ENCODE measurements around the gene RYR2. TPM values are rescaled to one million over a fixed set of nuclear protein-coding genes. Genes with fewer than 3 reads are reported as not detected.
"Not testable (repeated sequence)": the region's sequence is repeated elsewhere in the genome, so short reads cannot be mapped to it uniquely, and the experiment has no call there.

Gene RYR2
- polyA plus RNA-seq, 1 experiment = not detected

- no peak overlapping the region for H3K27ac ChIP-seq (ENCODE audit: low read depth, low read length)
- H3K9me3 ChIP-seq (ENCODE audit: control insufficient read depth, insufficient read depth, low read length) = peaks cover 17% of the 10 kb centered on the region
- ChIA-PET CTCF (no interaction called here), POLR2A (no interaction called here)
- no peak for TF ChIP-seq CTCF (IDR thresholded peaks at IDR 0.05; ENCODE audit: low read depth, low read length)
- no peaks in the 10 kb centered on the region for H3K27me3 ChIP-seq (ENCODE audit: control insufficient read depth, insufficient read depth, low read length)
- DNase-seq (ENCODE audit: low read depth, low spot score) = no peak
- no peak overlapping the region for H3K4me3 ChIP-seq (ENCODE audit: low read depth, low read length)
Observed at GRCh38 chr1:237838320-237838719, 796.3 kb downstream of the RYR2 start.

- Histone ChIP-seq H3K9me3 (ENCODE audit: control insufficient read depth, insufficient read depth, low read length) (peaks cover 20% of the 10 kb centered on the region), H3K27ac (ENCODE audit: low read depth, low read length) (no peak overlapping the region), H3K4me3 (ENCODE audit: low read depth, low read length) (no peak overlapping the region), H3K27me3 (ENCODE audit: control insufficient read depth, insufficient read depth, low read length) (no peaks in the 10 kb centered on the region)
- POLR2A ChIA-PET = no interaction called here
- CTCF ChIA-PET = no interaction called here
- no peak for TF ChIP-seq CTCF (IDR thresholded peaks at IDR 0.05; ENCODE audit: low read depth, low read length)
- no peak for DNase-seq (ENCODE audit: low read depth, low spot score)
Observed at GRCh38 chr1:237838904-237839534, 797.0 kb downstream of the RYR2 start.

GRCh38 chr1:237841485-237841884, 799.5 kb downstream of the RYR2 start:
- H3K4me3 ChIP-seq (ENCODE audit: low read depth, low read length) = no peak overlapping the region
- no peaks in the 10 kb centered on the region for H3K27me3 ChIP-seq (ENCODE audit: control insufficient read depth, insufficient read depth, low read length)
- ChIA-PET POLR2A (no interaction called here), CTCF (no interaction called here)
- no peak for DNase-seq (ENCODE audit: low read depth, low spot score)
- no peak for TF ChIP-seq CTCF (IDR thresholded peaks at IDR 0.05; ENCODE audit: low read depth, low read length)
- H3K9me3 ChIP-seq (ENCODE audit: control insufficient read depth, insufficient read depth, low read length) = peaks cover 21% of the 10 kb centered on the region
- H3K27ac ChIP-seq (ENCODE audit: low read depth, low read length) = no peak overlapping the region

- H3K27me3 ChIP-seq (ENCODE audit: control insufficient read depth, insufficient read depth, low read length); H3K4me3 ChIP-seq (ENCODE audit: low read depth, low read length); POLR2A ChIA-PET; CTCF ChIA-PET; H3K27ac ChIP-seq (ENCODE audit: low read depth, low read length); DNase-seq (ENCODE audit: low read depth, low spot score): not testable (repeated sequence)
- H3K9me3 ChIP-seq (ENCODE audit: control insufficient read depth, insufficient read depth, low read length) = peaks cover 23% of the 10 kb centered on the region
Observed at GRCh38 chr1:237843516-237843915, 801.5 kb downstream of the RYR2 start.

GRCh38 chr1:237851210-237851845, 809.3 kb downstream of the RYR2 start:
- DNase-seq (ENCODE audit: low read depth, low spot score) = no peak
- Histone ChIP-seq H3K27ac (ENCODE audit: low read depth, low read length) (no peak overlapping the region), H3K9me3 (ENCODE audit: control insufficient read depth, insufficient read depth, low read length) (peaks cover 18% of the 10 kb centered on the region), H3K27me3 (ENCODE audit: control insufficient read depth, insufficient read depth, low read length) (no peaks in the 10 kb centered on the region), H3K4me3 (ENCODE audit: low read depth, low read length) (no peak overlapping the region)
- peak; percentile 43; the same call in 1 of the 2 replicates for TF ChIP-seq CTCF (IDR thresholded peaks at IDR 0.05; ENCODE audit: low read depth, low read length)
- POLR2A ChIA-PET = no interaction called here
- CTCF ChIA-PET = interaction anchor here (0.7 to 2.2 kb wide), 2 partner anchors 12 to 387 kb away, joined by 3 to 10 read pairs; no protein-coding TSS in a partner anchor

All from AG04450 (cell line).